GM12878 (cell line): ENCODE data around the gene DDX27. TPM values are rescaled to one million over a fixed set of nuclear protein-coding genes. Genes with fewer than 3 reads are reported as not detected.

Experiments used
- ATAC-seq: fragments of 200-7000 bp; cut with Tn5 transposase; 3 replicates; pipeline ENCODE4 v1.9.1; 2020; ENCODE audit warnings: mild to moderate bottlenecking, moderate library complexity
- BruUV-seq: library from RNA; stranded (reverse); fragments of 400-500 nt; replicated peaks from 2 replicates; lab custom pipeline; 2021; lab: Mats Ljungman, UMichigan
- CTCF ChIA-PET: fragments of 300-600 bp; sonication (Branson Sonifier 250); formaldehyde crosslinking; extraction: SDS; loops from one replicate; lab custom pipeline; 2021; ENCODE audit warnings: inconsistent platforms; lab: Yijun Ruan, JAX
- POLR2A ChIA-PET: fragments of 350-600 bp; formaldehyde crosslinking; extraction: SDS; loops from one replicate; lab custom pipeline; 2021; ENCODE audit warnings: inconsistent platforms; lab: Charles Lee
- RAD21 ChIA-PET: fragments of 300-600 bp; sonication (Branson Sonifier 250); formaldehyde crosslinking; loops from one replicate; lab custom pipeline; 2023; ENCODE audit warnings: antibody characterized with exemption; ENCODE audit not compliant: unreplicated experiment; lab: Charles Lee
- SMC1A ChIA-PET: fragments of 300-600 bp; sonication (Branson Sonifier 250); formaldehyde crosslinking; loops from one replicate; lab custom pipeline; 2023; ENCODE audit not compliant: unreplicated experiment, uncharacterized antibody; lab: Charles Lee
- DNase-seq: peaks from one replicate; pipeline ENCODE4 v3.0.0-alpha.2; 2011; ENCODE audit warnings: low read depth, low spot score
- FAIRE-seq: peaks from 3 replicates; lab custom pipeline; 2011; peaks lifted over from hg19 to GRCh38; lab: Jason Lieb, UNC
- H2AFZ ChIP-seq: 2 replicates; pipeline ENCODE4 v1.6.0; 2011; ENCODE audit warnings: low read depth, low read length, control low read depth; ENCODE audit not compliant: control insufficient read depth
- H3K27ac ChIP-seq: 2 replicates; pipeline ENCODE4 v1.5.1; 2011; ENCODE audit warnings: control low read depth; ENCODE audit not compliant: control insufficient read depth, insufficient read depth
- H3K27me3 ChIP-seq, 2 experiments: replicated peaks in 1 of 2; 2 replicates each; pipeline versions ENCODE4 v1.6.0 to v1.6.1; 2011; ENCODE audit warnings: low read length in 1 of 2; ENCODE audit not compliant: control insufficient read depth in 2 of 2, insufficient read depth in 2 of 2
- H3K36me3 ChIP-seq, 2 experiments: 2 replicates each; pipeline ENCODE4 v1.5.1; 2011; ENCODE audit warnings: low read length in 1 of 2; ENCODE audit not compliant: control insufficient read depth in 2 of 2, insufficient read depth in 2 of 2
- H3K4me1 ChIP-seq: 2 replicates; pipeline ENCODE4 v1.6.1; 2011; ENCODE audit warnings: mild to moderate bottlenecking, low read length, moderate library complexity, mixed read lengths; ENCODE audit not compliant: control insufficient read depth, insufficient read depth
- H3K4me2 ChIP-seq: 2 replicates; pipeline ENCODE4 v1.6.0; 2011; ENCODE audit warnings: control low read depth; ENCODE audit not compliant: control insufficient read depth, insufficient read depth
- H3K4me3 ChIP-seq: fragments of 200-600 bp; sonication (generic); 2 replicates; pipeline ENCODE4 v1.5.1; 2016
- H3K79me2 ChIP-seq: 2 replicates; pipeline ENCODE4 v1.6.0; 2011; ENCODE audit warnings: low read length; ENCODE audit not compliant: control insufficient read depth, insufficient read depth
- H3K9ac ChIP-seq: 2 replicates; pipeline ENCODE4 v1.8.0; 2011; ENCODE audit warnings: low read length, control low read depth, mixed read lengths; ENCODE audit not compliant: control insufficient read depth, insufficient read depth
- H3K9me3 ChIP-seq: replicated peaks from 3 replicates; pipeline ENCODE4 v1.5.1; 2011; ENCODE audit warnings: mild to moderate bottlenecking, low read length; ENCODE audit not compliant: control insufficient read depth, insufficient read depth
- H4K20me1 ChIP-seq: 2 replicates; pipeline ENCODE4 v1.6.0; 2011; ENCODE audit not compliant: control insufficient read depth, insufficient read depth
- ATF3 ChIP-seq: IDR thresholded peaks from 2 replicates; pipeline ENCODE4 v1.6.1; 2011; ENCODE audit warnings: low read depth, mild to moderate bottlenecking, low read length, moderate library complexity, borderline replicate concordance; ENCODE audit errors: extremely low read depth
- BCL11A ChIP-seq: IDR thresholded peaks from 2 replicates; pipeline ENCODE4 v1.6.1; 2011; ENCODE audit warnings: low read depth, low read length
- BRCA1 ChIP-seq: IDR thresholded peaks from 2 replicates; pipeline ENCODE4 v1.6.1; 2011; ENCODE audit warnings: low read depth, low read length, improper control_type of control experiment
- LARP7 ChIP-seq: fragments of 450-650 bp; IDR thresholded peaks from 2 replicates; pipeline ENCODE4 v1.6.1; 2017; ENCODE audit warnings: mild to moderate bottlenecking
- MXI1 ChIP-seq: fragments of 150-350 bp; IDR thresholded peaks from 2 replicates; pipeline ENCODE4 v1.6.1; 2011; ENCODE audit warnings: low read depth, mild to moderate bottlenecking, inconsistent platforms, low read length, improper control_type of control experiment
- SREBF2 ChIP-seq: IDR thresholded peaks from 2 replicates; pipeline ENCODE4 v1.6.1; 2012; ENCODE audit warnings: mild to moderate bottlenecking, low read length
- SUZ12 ChIP-seq: fragments of 200-600 bp; sonication (generic); IDR thresholded peaks from one replicate; pipeline ENCODE4 v1.6.1; 2018; ENCODE audit warnings: antibody characterized with exemption, mild to moderate bottlenecking; ENCODE audit not compliant: unreplicated experiment
- WGBS: methylation state at CpG from one replicate; pipeline ENCODE4 v1.1.6; 2016; ENCODE audit warnings: low lambda C conversion rate; ENCODE audit not compliant: insufficient replicate concordance, insufficient coverage; ENCODE audit errors: missing lambda C conversion rate; 5-methylcytosine and 5-hydroxymethylcytosine counted together
- in situ Hi-C: fragments of 300-500 bp; cut with MboI; formaldehyde crosslinking; loops from 9 replicates; pipeline ENCODE4 v1.14.3; 2018; ENCODE audit warnings: mixed read lengths
- intact Hi-C: fragments of 100-400 bp; cut with micrococcal nuclease; formaldehyde crosslinking; loops from one replicate; pipeline ENCODE4 v1.14.2; 2022; ENCODE audit not compliant: unreplicated experiment
- polyA plus RNA-seq, 11 experiments: library from polyadenylated mRNA; depleted of rRNA in 4 of 11; unstranded in 6 of 11; stranded (reverse) in 5 of 11; fragments of >200 nt; fragmentation: Nextera tagmentation in 4 of 11; fragmentation: Illumina TruSeq in 1 of 11; extraction: Ambion mirVana in 4 of 11; extraction: Trizol in 1 of 11; gene quantifications; 1 replicate in 1 of 11; 2 replicates in 10 of 11; pipeline versions ENCODE4 v1.2.1 to v1.2.3, GENCODE V29; 2011 to 2016; ENCODE audit warnings: inconsistent platforms in 2 of 11, missing spikeins in 2 of 11, low read depth in 1 of 11
- total RNA-seq, 4 experiments: library from RNA; depleted of rRNA in 3 of 4; stranded (reverse); fragments of >200 nt in 3 of 4; fragmentation: Illumina TruSeq in 1 of 4; extraction: Trizol in 1 of 4; gene quantifications; 2 replicates each; pipeline versions ENCODE4 v1.2.1 to v1.2.3, GENCODE V29; 2013 to 2021
- TF ChIP-seq, protein P1 (sequence below): IDR thresholded peaks from 2 replicates; pipeline ENCODE4 v1.6.1; 2012; ENCODE audit warnings: improper control_type of control experiment, low read depth, low read length; ENCODE audit not compliant: insufficient replicate concordance

DDX27 gene
- total and polyA plus RNA-seq, 10 of the 15 experiments (the other 5 are each of a cell fraction or from before 2014, with no cell fraction given) = 19.8 to 78.8 (median 54.9) TPM

GRCh38 chr20:49256261-49256660, 37.0 kb downstream of the DDX27 start (continued):
- TF ChIP-seq SREBF2 (no peak), BCL11A (no peak), LARP7 (no peak)

- Histone ChIP-seq H3K27me3 (no peaks in the 10 kb centered on the region), H3K79me2 (peaks cover 1% of the 10 kb centered on the region; the same call in 1 of the 2 replicates), H4K20me1 (no peaks in the 10 kb centered on the region), H3K9me3 (no peaks in the 10 kb centered on the region), H3K9ac (no peak overlapping the region), H3K4me1 (no peaks in the 10 kb centered on the region), H3K36me3 (peaks cover 23 to 43% of the 10 kb centered on the region in 2 experiments), H3K27ac (no peak overlapping the region), H2AFZ (no peak overlapping the region), H3K4me2 (no peak overlapping the region), H3K4me3 (no peak overlapping the region)
- ATAC-seq = no peak
- SMC1A ChIA-PET = no interaction called here
- in situ Hi-C loops (no loop called here), intact Hi-C loops (no loop called here)
- 39% methylated on average over 4 of the region's 4 CpGs for WGBS
- RAD21 ChIA-PET = no interaction called here
- no peak for DNase-seq
- CTCF ChIA-PET = interaction anchor here (3.1 kb wide), 1 partner anchor 13 kb away, joined by 17 read pairs; no protein-coding TSS in a partner anchor
- no TSS peak for BruUV-seq
- POLR2A ChIA-PET = no interaction called here
- TF ChIP-seq BRCA1 = no peak
- no peak for TF ChIP-seq SUZ12
- TF ChIP-seq, protein P1, sequence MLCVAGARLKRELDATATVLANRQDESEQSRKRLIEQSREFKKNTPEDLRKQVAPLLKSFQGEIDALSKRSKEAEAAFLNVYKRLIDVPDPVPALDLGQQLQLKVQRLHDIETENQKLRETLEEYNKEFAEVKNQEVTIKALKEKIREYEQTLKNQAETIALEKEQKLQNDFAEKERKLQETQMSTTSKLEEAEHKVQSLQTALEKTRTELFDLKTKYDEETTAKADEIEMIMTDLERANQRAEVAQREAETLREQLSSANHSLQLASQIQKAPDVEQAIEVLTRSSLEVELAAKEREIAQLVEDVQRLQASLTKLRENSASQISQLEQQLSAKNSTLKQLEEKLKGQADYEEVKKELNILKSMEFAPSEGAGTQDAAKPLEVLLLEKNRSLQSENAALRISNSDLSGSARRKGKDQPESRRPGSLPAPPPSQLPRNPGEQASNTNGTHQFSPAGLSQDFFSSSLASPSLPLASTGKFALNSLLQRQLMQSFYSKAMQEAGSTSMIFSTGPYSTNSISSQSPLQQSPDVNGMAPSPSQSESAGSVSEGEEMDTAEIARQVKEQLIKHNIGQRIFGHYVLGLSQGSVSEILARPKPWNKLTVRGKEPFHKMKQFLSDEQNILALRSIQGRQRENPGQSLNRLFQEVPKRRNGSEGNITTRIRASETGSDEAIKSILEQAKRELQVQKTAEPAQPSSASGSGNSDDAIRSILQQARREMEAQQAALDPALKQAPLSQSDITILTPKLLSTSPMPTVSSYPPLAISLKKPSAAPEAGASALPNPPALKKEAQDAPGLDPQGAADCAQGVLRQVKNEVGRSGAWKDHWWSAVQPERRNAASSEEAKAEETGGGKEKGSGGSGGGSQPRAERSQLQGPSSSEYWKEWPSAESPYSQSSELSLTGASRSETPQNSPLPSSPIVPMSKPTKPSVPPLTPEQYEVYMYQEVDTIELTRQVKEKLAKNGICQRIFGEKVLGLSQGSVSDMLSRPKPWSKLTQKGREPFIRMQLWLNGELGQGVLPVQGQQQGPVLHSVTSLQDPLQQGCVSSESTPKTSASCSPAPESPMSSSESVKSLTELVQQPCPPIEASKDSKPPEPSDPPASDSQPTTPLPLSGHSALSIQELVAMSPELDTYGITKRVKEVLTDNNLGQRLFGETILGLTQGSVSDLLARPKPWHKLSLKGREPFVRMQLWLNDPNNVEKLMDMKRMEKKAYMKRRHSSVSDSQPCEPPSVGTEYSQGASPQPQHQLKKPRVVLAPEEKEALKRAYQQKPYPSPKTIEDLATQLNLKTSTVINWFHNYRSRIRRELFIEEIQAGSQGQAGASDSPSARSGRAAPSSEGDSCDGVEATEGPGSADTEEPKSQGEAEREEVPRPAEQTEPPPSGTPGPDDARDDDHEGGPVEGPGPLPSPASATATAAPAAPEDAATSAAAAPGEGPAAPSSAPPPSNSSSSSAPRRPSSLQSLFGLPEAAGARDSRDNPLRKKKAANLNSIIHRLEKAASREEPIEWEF = no peak
- TF ChIP-seq ATF3 = no peak
- TF ChIP-seq MXI1 = no peak
- TF ChIP-seq LARP7 = no peak
- FAIRE-seq = no peak
Observed at GRCh38 chr20:49259284-49259683, 40.1 kb downstream of the DDX27 start.
